Right cardiac atrium (tissue), 5 donors: Measurements from ENCODE around the gene DNAAF5. TPM values are rescaled to one million over a fixed set of nuclear protein-coding genes. Genes with fewer than 3 reads are reported as not detected.

Source experiments
- ATAC-seq, 2 donors: fragments of 200-7000 bp; cut with Tn5 transposase; one replicate each; pipeline versions ENCODE4 v1.8.0 to v1.9.1; 2020; ENCODE audit warnings: moderate library complexity in 2 of 2, mild to moderate bottlenecking in 1 of 2
- DNase-seq, 3 donors: peaks; one replicate each; pipeline ENCODE4 v3.0.0-alpha.2; 2020
- H3K27ac ChIP-seq: one replicate; pipeline ENCODE4 v1.5.1; 2013; ENCODE audit warnings: mild to moderate bottlenecking, low read length, control low read depth, moderate library complexity
- H3K27me3 ChIP-seq: one replicate; pipeline ENCODE4 v1.6.1; 2013; ENCODE audit not compliant: control insufficient read depth, insufficient read depth
- H3K4me1 ChIP-seq: one replicate; pipeline ENCODE4 v1.6.1; 2013; ENCODE audit warnings: low read length; ENCODE audit not compliant: control insufficient read depth, insufficient read depth
- H3K4me3 ChIP-seq: one replicate; pipeline ENCODE4 v1.5.1; 2013; ENCODE audit warnings: low read length, control low read depth
- H3K9me3 ChIP-seq: one replicate; pipeline ENCODE4 v1.6.1; 2013; ENCODE audit warnings: low read length; ENCODE audit not compliant: control insufficient read depth
- WGBS: extraction: QIAGEN DNeasy Blood & Tissue Kit; methylation state at CpG from one replicate; pipeline ENCODE4 v1.1.7; 2013; 5-methylcytosine and 5-hydroxymethylcytosine counted together
- intact Hi-C, 4 donors: fragments of 100-400 bp; cut with DNase I; formaldehyde crosslinking; loops; one replicate each; pipeline versions ENCODE4 v1.11.0 to v1.14.0; 2022 to 2023
- polyA plus RNA-seq: library from polyadenylated mRNA; stranded (reverse); fragments of 200-250 nt; gene quantifications from one replicate; pipeline ENCODE4 v1.2.3, GENCODE V29; 2013
- total RNA-seq, 4 donors: library from RNA; stranded (reverse); fragmentation: NEBNext Ultra II Directional; extraction: Animal tissue kit (Norgen Biotek cat#: 25700); gene quantifications; one replicate each; pipeline ENCODE4 v1.2.1, GENCODE V29; 2021
- donor health status: healthy with polysubstance abuse.
- donor health status: DM: no; HTN: yes; CAD: no.
- donor health status: DM: no; HTN: no; CAD: no.
- donor health status: DM: no; HTN: yes; CAD: no; lungs with severe emphysema.
- donor health status: DM: yes; HTN: yes; CAD: no.

Gene DNAAF5
- total and polyA plus RNA-seq, 5 donors = 10.2 to 20.7 (median 15.8) TPM

- ATAC-seq (no peak), DNase-seq (no peak)
- H3K4me1 ChIP-seq = no peaks in the 10 kb centered on the region
- no peak overlapping the region for H3K27ac ChIP-seq
- H3K9me3 ChIP-seq = peaks cover 2% of the 10 kb centered on the region
- WGBS = 95% methylated on average over 25 of the region's 25 CpGs
- intact Hi-C loops = no loop called here
- no peaks in the 10 kb centered on the region for H3K27me3 ChIP-seq
- H3K4me3 ChIP-seq = no peak overlapping the region
These were observed 35.0 kb upstream of the DNAAF5 start for GRCh38 chr7:691361-692045.

- no peak overlapping the region for H3K4me3 ChIP-seq
- 96% methylated on average over 22 of the region's 22 CpGs for WGBS
- no peak for ATAC-seq
These were observed 33.2 kb upstream of the DNAAF5 start for GRCh38 chr7:693280-693679.

GRCh38 chr7:696426-696811 lies 30.1 kb upstream of the DNAAF5 start:
- 85% methylated on average over 9 of the region's 9 CpGs for WGBS
- Histone ChIP-seq H3K9me3 (no peaks in the 10 kb centered on the region), H3K27me3 (no peaks in the 10 kb centered on the region), H3K4me3 (no peak overlapping the region), H3K27ac (no peak overlapping the region), H3K4me1 (no peaks in the 10 kb centered on the region)
- DNase-seq = no peak
- no peak for ATAC-seq
- intact Hi-C loops = no loop called here

More at GRCh38 chr7:693280-693679, 33.2 kb upstream of the DNAAF5 start:
- Histone ChIP-seq H3K27me3 (no peaks in the 10 kb centered on the region), H3K4me1 (no peaks in the 10 kb centered on the region), H3K9me3 (peaks cover 2% of the 10 kb centered on the region), H3K27ac (no peak overlapping the region)
- intact Hi-C loops = no loop called here
- DNase-seq = no peak

GRCh38 chr7:696812-697551 lies 29.5 kb upstream of the DNAAF5 start:
- Histone ChIP-seq H3K9me3 (no peaks in the 10 kb centered on the region), H3K4me1 (no peaks in the 10 kb centered on the region), H3K27ac (peak overlapping the region; percentile 5), H3K4me3 (no peak overlapping the region), H3K27me3 (no peaks in the 10 kb centered on the region)
- ATAC-seq = peak; percentile 56 to 62
- 61% methylated on average over 29 of the region's 29 CpGs for WGBS
- peak in 2 of 3 donors; percentile 21 to 74 for DNase-seq
- intact Hi-C loops = no loop called here

- no peaks in the 10 kb centered on the region for H3K4me1 ChIP-seq
- H3K9me3 ChIP-seq = no peaks in the 10 kb centered on the region
- ATAC-seq (peak; percentile 81 to 82), DNase-seq (peak in 1 of 3 donors; percentile 66)
- H3K4me3 ChIP-seq = no peak overlapping the region
- WGBS = 69% methylated on average over 23 of the region's 23 CpGs
- intact Hi-C loops = no loop called here
- no peak overlapping the region for H3K27ac ChIP-seq
- H3K27me3 ChIP-seq = no peaks in the 10 kb centered on the region
These were observed 27.7 kb upstream of the DNAAF5 start for GRCh38 chr7:698515-699475.

- no peaks in the 10 kb centered on the region for H3K9me3 ChIP-seq
- no peak for ATAC-seq
- H3K4me1 ChIP-seq = no peaks in the 10 kb centered on the region
- WGBS = 65% methylated on average over 17 of the region's 17 CpGs
- no peaks in the 10 kb centered on the region for H3K27me3 ChIP-seq
- intact Hi-C loops = no loop called here
- no peak overlapping the region for H3K27ac ChIP-seq
- no peak overlapping the region for H3K4me3 ChIP-seq
- DNase-seq = no peak
These were observed 26.9 kb upstream of the DNAAF5 start for GRCh38 chr7:699476-700170.

- intact Hi-C loops = no loop called here
- ATAC-seq (no peak), DNase-seq (no peak)
- H3K4me1 ChIP-seq = no peaks in the 10 kb centered on the region
- H3K27ac ChIP-seq = no peak overlapping the region
- no peaks in the 10 kb centered on the region for H3K9me3 ChIP-seq
- H3K4me3 ChIP-seq = no peak overlapping the region
- 98% methylated on average over 4 of the region's 4 CpGs for WGBS
- no peaks in the 10 kb centered on the region for H3K27me3 ChIP-seq
These were observed 25.3 kb upstream of the DNAAF5 start for GRCh38 chr7:701086-701671.

- WGBS = 96% methylated on average over 3 of the region's 3 CpGs
- DNase-seq (no peak), ATAC-seq (no peak)
- H3K4me1 ChIP-seq = no peaks in the 10 kb centered on the region
- intact Hi-C loops = no loop called here
- no peak overlapping the region for H3K27ac ChIP-seq
- no peaks in the 10 kb centered on the region for H3K27me3 ChIP-seq
- H3K4me3 ChIP-seq = no peak overlapping the region
- H3K9me3 ChIP-seq = no peaks in the 10 kb centered on the region
These were observed 23.4 kb upstream of the DNAAF5 start for GRCh38 chr7:703049-703448.

GRCh38 chr7:706721-707120 lies 19.8 kb upstream of the DNAAF5 start:
- Histone ChIP-seq H3K27me3 (no peaks in the 10 kb centered on the region), H3K27ac (no peak overlapping the region), H3K9me3 (no peaks in the 10 kb centered on the region), H3K4me1 (no peaks in the 10 kb centered on the region), H3K4me3 (no peak overlapping the region)
- 89% methylated on average over 7 of the region's 7 CpGs for WGBS
- ATAC-seq (peak in 1 of 2 donors; percentile 25), DNase-seq (no peak)
- intact Hi-C loops = no loop called here

GRCh38 chr7:707296-708000 lies 19.1 kb upstream of the DNAAF5 start:
- H3K27ac ChIP-seq = no peak overlapping the region
- WGBS = 95% methylated on average over 17 of the region's 17 CpGs
- intact Hi-C loops = no loop called here
- DNase-seq (no peak), ATAC-seq (no peak)
- no peaks in the 10 kb centered on the region for H3K27me3 ChIP-seq
- no peaks in the 10 kb centered on the region for H3K4me1 ChIP-seq
- no peaks in the 10 kb centered on the region for H3K9me3 ChIP-seq
- no peak overlapping the region for H3K4me3 ChIP-seq
